GM12875 (cell line): ENCODE measurements around the gene WBP2.
A peak's percentile ranks its signal among the peaks of the same experiment; 100 is the strongest.
"Not testable (repeated sequence)": the region's sequence is repeated elsewhere in the genome, so short reads cannot be mapped to it uniquely, and the experiment has no call there.

Source experiments
- H3K4me3 ChIP-seq: one replicate; pipeline ENCODE4 v1.5.1; 2011; ENCODE audit warnings: low read depth, low read length, control low read depth
- TF ChIP-seq, protein P1 (sequence below): IDR thresholded peaks from 2 replicates; pipeline ENCODE4 v1.5.1; 2011; ENCODE audit warnings: low read depth, mild to moderate bottlenecking, control low read depth, inconsistent platforms, low read length, moderate library complexity, borderline replicate concordance; ENCODE audit not compliant: insufficient read depth

WBP2 gene

DNA sequence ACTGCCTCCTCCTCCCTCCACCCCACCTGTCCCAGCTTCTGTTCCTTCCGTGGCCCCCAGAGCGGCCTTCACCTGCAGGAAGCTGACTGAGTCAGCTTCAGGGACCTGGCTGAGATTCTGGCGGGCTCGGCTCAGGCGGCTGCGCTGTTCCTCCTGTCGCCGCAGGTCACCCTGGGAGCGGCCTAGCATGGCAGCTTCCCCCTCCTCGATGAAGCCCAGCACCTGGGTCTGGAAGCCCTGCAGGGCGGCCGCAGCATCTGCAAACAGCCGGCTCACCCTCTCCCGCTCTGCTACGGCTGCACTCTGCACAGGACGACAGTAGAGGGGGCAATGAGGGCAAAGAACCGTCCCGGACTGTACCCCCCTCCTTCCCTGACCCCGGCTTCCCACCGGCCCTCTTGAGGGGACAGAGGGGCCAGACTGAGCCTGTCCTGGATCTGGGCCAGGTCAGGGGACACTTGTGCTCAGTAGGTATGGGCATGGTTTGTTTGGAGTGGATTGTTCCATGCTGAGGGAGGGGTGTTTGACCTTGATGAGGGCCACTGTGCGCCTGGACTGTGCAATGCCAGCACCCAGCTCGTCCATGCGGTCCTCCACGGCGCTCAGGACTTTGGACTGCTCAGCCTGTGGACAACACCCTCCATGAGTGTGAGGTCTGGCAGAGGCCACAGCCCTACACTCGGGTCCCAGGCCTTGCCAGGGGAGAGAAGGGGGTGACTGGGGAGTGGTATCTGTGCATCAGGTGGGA, 21.2 kb upstream of the WBP2 start:
- H3K4me3 ChIP-seq: peak overlapping the region; percentile 61
- TF ChIP-seq, protein P1, sequence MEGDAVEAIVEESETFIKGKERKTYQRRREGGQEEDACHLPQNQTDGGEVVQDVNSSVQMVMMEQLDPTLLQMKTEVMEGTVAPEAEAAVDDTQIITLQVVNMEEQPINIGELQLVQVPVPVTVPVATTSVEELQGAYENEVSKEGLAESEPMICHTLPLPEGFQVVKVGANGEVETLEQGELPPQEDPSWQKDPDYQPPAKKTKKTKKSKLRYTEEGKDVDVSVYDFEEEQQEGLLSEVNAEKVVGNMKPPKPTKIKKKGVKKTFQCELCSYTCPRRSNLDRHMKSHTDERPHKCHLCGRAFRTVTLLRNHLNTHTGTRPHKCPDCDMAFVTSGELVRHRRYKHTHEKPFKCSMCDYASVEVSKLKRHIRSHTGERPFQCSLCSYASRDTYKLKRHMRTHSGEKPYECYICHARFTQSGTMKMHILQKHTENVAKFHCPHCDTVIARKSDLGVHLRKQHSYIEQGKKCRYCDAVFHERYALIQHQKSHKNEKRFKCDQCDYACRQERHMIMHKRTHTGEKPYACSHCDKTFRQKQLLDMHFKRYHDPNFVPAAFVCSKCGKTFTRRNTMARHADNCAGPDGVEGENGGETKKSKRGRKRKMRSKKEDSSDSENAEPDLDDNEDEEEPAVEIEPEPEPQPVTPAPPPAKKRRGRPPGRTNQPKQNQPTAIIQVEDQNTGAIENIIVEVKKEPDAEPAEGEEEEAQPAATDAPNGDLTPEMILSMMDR: peak; percentile 49

- no peak overlapping the region for H3K4me3 ChIP-seq
- TF ChIP-seq, protein P1: no peak
Measured at GRCh38 chr17:75875940-75876189, 20.7 kb upstream of the WBP2 start.

DNA sequence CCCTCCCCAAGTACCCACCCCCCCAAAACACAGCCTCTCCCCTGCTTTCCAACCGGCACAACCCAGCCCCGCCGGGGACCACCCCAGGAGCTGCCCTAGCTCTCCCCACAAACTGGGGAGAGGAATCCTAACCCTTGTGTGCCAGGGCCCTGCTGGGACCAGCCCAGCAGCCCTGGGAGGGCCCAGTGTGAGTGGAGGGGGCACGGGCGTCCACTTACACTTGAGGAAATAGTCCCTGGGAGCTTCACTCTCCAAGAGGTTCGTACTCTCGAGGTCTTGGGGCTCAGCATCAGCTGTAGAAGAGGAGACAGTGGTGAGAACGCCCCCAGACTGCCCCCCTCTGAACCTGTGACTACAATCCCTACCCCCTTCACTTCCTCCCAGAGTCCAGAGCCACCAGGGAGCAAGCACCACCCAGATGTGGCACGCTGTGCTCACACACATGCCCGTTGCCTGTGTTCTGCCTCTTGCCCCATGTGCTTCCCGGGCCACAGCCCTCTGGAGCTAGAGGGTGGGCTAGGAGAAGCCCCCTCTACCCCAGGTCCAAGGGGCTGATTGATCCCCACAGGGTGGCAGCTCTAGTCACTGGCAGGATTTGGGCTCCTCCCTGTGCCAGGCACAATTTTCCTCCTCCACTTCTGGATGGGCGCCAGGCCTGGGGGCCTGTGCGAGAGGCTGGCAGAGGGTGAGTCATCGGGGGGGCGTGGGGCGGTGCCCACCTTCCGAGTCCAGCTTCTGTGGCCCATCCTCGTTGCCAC, 20.2 kb upstream of the WBP2 start:
- TF ChIP-seq, protein P1: no peak
- H3K4me3 ChIP-seq: no peak overlapping the region

DNA sequence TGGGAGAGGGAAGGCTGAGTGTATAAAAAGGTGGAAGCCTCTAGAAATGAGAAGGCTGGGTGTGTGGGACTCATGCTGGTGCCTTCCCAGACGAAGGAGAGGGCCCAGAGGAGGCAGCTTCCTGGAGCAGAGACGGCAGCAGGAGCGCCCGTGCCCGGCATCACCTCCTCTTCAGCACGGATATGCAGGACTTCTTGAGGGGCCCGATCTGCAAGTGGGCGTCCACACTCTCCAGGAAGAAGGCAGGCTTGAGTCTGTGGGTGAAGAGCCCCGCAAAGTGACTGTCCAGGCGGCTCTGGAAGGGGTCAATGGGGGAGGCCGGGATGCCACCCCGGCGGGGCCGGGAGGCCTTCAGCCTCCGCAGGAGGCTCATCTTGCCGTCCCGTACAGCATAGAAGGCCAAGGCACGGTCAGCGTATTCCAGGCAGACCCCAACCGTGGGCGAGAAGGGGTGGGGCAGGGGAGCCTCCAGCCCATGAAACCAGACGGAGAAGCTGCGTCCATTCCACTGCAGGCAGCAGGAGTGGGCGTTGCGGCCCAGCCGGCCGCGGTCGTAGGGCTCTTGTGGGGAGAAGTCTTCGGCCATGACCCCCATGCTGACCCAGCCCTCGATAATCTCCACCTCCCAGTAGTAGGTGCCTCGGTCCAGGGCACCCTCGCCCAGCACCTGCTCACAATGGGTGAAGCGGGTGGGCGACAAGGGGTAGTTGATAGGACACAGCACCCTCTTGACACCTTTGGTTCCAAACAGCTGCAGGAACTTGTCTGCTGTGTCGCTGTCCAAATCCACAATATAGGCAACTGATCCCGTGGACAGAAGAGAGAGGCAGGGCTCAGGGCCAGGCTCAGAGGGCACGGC, 19.4 kb upstream of the WBP2 start:
- H3K4me3 ChIP-seq: no peak overlapping the region

DNA sequence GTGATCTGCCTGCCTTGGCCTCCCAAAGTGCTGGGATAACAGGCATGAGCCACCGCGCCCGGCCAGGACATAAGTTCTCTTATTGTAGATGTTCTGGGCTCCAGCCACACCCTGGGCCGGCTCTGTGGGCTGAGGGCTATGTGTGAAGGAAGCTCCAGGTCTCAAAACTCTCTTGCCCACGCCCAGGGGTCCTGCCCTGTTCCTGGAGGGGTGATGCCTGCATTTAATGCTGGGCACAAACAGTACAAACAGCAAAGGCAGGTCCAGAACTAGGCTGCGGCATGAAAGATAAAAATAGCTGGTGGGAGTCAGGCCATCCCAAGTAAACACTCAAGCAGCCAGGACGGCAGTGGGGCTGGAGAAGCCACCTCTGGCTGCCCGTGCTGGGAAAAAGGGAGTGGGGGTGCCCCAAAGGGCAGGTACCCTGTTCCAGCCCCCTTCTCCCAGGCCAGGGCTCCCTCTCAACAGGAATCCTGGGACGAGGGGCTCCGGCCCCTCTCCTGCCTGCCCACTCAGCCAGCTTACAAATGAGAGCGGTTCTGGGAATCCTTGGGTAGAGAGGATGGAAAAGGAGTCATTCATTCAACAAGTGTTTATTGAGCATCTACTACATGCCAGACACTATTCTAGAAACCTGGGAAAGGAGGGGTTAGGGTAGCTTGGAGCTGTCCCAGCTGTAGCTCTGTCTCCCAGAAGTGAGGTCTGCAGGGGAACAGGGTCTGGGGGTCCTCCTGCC, 18.6 kb upstream of the WBP2 start:
- no peak overlapping the region for H3K4me3 ChIP-seq
- TF ChIP-seq, protein P1: no peak

More for the DNA sequence above, 19.4 kb upstream of the WBP2 start:
- TF ChIP-seq, protein P1: no peak

- TF ChIP-seq, protein P1: no peak
- H3K4me3 ChIP-seq: no peak overlapping the region
Measured at GRCh38 chr17:75872434-75873351, 17.6 kb upstream of the WBP2 start.

GRCh38 chr17:75870228-75870627, 15.1 kb upstream of the WBP2 start:
- H3K4me3 ChIP-seq: not testable (repeated sequence)
